GM21717 (cell line): Measurements from ENCODE around the gene GAP43.

ENCODE experiments used
- ATAC-seq: cut with Tn5 transposase; IDR thresholded peaks from one replicate; pipeline ENCODE4 v1.9.1; 2021; ENCODE audit warnings: mild to moderate bottlenecking, moderate library complexity; ENCODE audit not compliant: unreplicated experiment

GAP43 gene

DNA sequence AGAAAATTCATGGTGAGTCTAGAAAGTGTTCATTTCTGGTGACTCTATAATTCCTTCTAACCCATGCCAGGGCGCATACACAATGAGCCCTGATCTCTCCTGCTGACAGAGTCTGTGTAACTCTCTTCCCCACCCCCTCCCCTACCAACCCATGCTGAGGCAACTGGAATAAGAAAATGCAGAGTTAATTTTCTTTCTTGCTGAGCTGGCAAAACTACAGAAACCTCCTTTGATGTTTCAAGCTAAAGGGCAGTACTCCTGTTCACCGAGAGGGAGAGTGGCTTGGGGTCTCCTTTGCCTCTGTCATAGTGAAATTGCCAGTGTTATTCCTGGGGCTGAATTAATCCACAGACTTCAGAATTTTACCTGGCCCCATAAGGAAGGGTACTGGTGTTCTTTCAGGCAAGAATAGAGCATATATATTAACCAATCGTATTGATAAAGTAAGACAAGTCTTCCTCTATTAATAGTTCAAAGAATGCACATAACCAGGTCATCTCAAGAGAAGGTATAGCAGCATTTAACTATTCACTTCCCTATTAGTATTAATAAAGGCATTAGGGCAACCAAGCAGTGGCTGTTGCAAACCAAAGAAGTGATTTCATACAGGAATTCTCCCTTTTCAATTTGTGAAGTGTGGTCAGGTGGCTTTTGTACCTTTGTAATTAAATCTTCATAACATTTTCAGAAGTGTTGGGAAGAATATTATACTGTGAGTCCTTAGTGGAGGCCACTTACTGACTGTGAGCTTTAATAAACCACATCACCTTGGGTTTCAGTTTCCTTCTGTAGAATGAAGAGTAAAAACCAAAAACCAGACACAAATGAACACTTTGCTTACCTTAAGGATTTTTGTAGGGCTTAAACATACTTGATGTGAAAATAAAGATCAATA, 4.1 kb downstream of the GAP43 start:
- ATAC-seq, result peak; percentile 87

DNA sequence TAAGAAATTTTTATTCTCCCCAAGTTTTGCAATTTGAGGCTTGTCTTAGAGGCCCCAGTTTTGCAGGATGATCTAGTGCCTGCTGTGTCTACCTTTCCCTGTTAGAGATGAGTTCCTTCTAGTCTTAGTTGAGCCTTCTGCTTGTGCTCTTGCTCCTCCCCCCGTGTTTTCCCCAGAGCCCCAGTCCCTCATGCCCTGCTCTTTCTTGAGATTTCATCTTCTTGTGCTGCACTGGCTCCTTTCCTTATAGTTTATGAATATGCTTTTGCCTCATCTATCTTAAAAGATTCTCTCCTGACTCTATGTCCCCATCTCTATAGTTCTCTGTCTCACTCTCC, 4.7 kb downstream of the GAP43 start:
- ATAC-seq, result peak; percentile 52

DNA sequence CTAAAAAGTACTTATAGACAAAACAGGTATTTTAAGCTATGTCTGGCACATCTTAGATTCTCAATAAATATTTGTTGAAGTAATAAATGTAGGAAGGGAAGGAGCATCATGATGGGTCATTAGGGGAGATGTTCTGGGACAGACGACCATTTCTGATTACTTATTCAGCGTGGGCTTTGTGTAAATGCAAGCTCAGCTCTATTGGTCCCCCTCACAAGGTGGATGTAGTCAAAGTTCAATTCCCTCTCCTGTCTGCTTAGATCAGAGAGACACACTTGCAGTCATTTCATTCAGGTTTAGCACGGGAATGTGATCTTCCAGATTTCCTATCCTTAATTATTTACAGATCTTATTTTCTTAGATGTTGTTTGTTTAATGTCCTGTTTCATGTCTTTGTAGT, 7.5 kb downstream of the GAP43 start:
- no peak for ATAC-seq

DNA sequence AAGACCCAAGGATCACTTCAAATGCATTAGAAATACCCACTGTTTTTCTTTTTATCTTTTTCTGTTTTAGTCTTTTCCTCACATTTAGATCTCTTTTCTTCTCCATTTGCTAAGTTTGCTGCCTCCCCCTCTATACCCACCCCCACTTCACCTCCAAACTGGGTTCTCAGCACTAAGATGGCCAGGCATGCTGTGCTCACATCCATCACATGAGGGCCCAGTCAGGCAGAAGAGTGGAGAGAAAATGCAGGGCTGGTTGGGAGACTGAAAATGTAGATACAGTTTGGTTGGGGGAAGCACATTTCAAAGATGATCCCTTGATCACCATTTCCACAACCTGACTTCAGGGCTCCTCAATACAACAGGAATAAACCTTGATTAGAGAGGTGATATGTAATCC, 8.7 kb downstream of the GAP43 start:
- no peak for ATAC-seq

DNA sequence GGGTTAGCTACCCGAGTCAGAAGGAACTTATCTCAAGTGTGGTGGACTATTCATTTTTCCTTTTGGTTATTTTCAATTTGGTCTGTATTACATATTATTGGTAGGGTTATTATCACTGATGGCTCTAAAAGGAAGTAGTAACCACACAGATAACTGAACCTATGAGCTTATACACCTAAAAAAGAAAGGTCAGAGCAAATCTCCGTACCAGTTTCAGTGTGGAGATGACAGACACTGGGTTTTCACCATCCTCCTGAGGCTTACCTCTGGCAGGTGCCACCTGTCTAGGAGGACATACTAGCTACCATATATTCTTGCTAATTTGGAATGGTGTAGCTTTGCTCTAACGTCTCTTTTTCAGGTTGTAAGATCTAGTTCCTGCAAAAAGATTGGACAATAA, 10.2 kb downstream of the GAP43 start:
- ATAC-seq, result peak; percentile 63

DNA sequence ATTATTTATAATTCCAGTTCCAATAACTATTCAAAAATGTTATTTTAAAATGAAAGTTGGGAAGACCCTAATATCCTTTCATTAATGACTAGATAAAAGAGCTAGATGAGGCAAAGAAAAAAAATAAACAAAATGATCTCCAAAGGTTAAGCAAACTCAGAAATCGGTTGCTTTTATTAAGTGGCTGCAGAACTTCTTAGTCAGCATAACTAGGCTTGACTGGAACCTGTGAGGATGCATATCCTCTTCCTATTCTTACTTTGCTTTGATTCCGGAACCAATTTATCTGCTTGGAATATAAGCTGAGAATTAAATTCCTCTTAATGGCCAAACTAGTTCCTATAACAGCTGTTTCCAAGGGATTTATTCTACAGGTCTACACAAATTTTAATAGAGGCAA, 10.7 kb downstream of the GAP43 start:
- no peak for ATAC-seq

DNA sequence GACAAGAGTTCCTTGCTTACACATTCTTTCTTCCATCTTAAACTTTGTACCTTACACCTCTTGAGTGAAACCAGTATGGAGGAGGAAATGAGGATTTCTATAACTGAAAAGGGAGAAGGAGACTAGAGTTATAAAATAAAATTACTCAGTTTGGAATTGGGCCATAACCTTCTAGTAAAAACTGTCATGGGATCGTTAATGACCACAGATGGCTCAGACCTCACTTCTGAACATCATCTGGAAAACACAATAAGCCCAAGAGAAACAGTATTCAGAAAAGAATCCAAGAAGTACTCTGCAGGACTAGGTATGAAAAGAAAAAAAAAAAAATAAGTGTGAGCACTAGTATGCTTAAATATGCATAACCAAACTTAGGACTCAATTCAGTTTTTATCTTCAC, 12.1 kb downstream of the GAP43 start:
- ATAC-seq, result no peak

DNA sequence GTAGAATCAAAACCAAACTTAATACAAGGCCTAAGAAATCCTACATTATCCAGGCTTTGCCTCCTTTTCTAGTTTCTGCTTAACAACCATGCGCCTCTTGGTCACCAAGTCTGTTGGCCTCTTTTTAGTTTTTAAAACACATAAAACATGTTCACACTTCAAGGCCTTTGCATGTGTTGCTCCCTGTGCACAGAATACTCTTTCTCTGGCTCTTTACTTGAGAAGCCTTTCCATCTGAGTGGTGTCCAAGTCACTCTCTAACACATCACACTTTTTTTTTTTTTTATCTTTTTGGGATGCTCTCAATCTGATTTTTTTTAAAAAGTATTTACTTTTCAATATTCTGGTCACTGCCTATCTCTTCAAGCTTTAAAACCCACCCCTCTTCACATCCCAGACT, 14.9 kb downstream of the GAP43 start:
- no peak for ATAC-seq

DNA sequence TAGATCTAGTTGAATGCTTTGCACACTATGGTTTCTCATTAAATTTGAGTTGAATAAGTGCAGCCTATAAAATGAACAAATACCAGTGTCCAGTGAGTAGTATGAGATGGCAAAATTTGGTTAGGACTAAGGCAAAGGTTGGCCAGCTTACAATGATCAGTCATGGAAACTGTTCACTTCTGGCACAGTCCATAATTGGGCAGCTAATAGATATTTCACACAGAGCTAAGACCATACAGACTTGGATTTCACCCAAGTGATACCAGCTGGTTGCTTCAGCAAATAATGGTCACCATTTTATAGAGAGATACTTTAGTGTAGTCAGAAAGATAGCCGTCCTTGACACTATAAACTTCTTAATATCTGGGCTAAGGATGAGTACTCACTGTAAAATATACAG, 15.7 kb downstream of the GAP43 start:
- ATAC-seq, result no peak

DNA sequence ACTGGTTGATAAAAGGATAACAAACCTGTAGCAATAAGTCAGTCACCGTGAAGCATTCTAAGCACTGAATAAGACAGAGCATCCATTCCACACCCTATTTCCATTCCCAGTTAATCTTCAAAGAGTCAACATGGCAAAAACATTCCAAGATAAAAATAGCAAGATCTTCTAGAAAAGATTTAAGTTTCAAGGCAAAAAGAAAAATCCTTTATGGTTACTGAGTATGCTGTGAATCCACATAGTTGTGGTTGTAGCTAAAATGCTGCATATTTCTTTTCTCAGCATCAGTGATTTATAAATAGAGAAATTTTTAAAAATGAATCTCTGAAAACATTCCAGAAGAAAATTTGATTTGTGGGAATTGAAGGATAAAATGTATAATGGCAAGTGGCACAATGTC, 21.1 kb downstream of the GAP43 start:
- ATAC-seq, result no peak

DNA sequence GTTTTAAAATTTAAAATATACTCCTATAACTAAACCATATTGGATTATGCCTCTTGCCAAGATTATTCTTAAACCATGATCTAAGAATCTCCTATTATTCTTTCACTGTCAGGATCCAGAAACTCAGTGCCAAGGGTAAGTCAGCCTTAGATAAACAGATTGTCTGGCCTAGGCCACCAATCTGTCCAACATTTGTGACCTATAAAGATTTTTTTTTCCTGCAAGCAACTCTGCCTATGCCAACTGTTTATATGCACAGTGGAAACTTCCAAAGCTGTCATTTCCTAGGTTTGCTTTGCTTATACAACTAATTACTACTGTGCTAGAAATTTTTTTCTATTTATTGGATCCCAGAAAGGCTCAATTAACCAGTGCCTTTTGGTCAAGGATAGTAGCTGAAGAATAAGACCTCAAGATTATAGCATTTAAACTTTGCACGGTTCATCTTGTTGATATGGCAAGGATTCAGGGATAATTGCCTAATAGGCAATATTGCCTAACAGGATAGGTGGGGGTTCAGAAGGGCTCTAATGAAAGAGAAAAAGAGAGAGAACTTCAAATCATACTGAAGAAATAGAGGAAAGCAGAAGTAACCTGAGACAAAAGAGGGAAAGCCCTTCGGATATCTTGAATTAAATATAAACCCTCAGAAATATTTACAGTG, 22.8 kb downstream of the GAP43 start:
- ATAC-seq, result no peak

DNA sequence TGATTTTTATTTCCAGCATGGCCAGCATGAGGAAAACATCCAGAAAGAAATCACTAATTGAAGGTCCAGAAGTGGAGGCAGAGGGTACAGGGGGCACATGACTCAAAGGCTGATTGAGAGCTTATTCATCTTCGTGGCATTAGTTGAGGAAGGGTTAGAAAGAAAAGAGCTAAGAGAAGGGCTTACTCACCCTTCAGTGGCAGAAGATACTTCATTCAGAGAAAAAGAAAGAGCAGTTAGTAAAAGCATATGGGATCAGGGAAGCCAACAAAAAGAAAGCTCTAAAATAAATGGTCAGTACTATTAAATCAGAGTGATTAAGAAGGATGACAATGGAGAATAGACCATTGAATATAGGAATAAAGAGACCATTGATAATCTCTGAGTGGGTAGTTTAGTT, 25.2 kb downstream of the GAP43 start:
- no peak for ATAC-seq

DNA sequence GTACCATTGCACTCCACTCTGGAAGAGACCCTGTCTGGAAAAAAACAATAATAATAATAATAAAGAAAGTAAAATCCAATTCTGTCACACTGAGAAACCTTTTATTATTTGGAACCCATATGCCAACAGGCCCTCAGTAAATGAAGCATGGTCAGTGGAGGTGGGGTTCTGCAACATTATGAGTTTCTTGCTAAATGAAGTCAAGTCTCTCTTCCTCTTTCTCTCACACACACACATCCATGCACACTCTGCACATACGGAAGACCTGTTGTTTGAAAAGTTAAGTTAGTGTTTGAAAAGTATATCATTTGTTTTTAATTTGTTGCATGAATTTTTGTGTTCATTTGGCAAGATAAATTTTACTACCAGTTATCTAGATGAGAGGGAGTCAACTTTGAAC, 27.8 kb downstream of the GAP43 start:
- peak; percentile 73 for ATAC-seq

DNA sequence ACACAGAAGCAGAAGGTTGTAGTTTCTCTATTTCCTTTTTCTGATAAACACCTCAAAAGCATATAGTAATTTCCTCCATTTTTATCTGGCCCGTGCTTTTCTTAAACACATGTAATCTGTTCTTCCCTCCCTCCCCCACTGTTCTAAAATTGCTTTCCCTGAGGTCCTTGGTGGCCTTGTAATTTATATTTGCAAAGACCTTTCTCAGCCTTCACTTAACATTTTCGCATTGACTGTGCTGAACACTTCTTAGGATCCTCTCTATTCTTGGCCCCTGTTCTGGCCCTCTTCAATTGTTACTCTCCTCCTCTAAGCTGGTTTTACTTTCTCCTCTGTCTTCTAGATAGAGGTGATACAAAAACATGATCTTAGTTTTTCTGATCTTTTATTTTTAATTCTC, 28.3 kb downstream of the GAP43 start:
- ATAC-seq, result no peak

DNA sequence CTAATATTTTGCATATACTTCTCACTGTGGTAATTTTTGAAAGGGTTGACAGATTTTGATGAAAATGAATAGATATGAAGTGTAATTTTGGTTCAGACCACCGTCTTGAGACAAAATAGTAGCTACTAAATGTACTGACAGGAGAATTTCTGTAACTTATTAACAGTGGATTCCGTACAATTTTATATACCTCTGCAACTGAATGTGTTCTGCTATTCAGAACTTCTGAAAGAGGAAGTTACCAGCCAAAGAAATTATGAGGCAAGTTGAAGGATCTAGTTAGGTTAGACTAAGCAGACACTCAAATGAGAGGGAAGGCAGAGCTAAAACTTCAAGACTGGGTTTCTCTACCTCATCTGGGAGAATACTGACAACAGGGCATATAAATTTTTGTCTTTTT, 29.4 kb downstream of the GAP43 start:
- peak; percentile 53 for ATAC-seq

DNA sequence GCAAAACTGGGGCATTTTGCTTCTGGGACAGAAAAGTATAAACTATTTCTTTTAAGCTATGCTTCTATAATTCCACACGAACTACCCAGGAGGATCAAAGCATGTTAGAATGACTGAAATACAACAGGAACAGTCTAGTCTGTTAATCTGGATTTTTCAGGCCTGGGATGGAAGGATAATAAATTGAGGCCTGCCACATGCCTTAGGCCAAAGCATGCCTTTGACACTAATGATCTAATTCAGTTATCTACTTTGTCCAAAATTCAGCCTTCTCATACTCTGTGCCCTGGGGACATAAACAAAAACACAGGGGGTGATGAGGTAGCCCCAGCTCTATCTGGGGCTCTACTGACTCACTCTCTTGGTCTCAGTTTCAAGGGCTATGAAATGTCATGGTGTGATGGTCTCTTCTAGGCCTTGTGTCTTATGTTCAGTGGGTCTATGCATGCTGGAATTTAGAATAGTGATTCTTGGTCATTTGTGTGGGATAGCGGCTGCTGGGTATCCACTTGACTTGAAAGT, 32.5 kb downstream of the GAP43 start:
- ATAC-seq, result no peak

DNA sequence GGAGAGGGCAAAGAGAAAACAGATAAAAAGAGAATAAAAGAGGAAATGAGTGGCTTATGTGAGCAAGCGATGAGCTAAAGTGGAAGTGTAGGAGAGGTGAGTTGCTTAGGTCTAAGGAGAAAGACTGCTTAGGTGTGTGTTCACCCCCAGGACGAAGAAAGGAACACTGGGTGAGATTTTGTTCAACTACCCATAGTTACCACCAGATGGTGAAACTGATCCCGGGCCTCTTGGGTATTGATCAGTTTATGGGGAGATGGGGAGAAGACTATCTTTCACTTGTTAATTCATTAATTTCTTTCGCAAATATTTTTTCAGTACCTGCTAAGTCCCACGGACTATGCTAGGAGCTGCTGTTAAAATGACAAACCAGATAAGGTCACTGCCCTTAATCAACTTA, 33.9 kb downstream of the GAP43 start:
- ATAC-seq, result no peak

DNA sequence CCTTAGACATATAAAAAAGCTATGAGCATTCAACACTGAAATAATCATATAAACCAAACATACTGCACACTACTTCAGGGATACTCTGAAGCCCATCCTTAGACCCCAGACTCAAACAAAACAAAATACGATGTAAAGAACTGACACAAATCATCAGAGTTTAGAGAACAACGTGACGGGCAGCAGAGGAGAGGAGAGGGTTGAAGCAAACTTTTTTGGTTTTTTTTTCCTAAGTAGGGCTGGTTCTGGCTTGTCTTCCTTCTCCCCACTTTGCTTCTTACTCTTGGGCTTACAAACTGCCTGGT, 34.7 kb downstream of the GAP43 start:
- no peak for ATAC-seq

DNA sequence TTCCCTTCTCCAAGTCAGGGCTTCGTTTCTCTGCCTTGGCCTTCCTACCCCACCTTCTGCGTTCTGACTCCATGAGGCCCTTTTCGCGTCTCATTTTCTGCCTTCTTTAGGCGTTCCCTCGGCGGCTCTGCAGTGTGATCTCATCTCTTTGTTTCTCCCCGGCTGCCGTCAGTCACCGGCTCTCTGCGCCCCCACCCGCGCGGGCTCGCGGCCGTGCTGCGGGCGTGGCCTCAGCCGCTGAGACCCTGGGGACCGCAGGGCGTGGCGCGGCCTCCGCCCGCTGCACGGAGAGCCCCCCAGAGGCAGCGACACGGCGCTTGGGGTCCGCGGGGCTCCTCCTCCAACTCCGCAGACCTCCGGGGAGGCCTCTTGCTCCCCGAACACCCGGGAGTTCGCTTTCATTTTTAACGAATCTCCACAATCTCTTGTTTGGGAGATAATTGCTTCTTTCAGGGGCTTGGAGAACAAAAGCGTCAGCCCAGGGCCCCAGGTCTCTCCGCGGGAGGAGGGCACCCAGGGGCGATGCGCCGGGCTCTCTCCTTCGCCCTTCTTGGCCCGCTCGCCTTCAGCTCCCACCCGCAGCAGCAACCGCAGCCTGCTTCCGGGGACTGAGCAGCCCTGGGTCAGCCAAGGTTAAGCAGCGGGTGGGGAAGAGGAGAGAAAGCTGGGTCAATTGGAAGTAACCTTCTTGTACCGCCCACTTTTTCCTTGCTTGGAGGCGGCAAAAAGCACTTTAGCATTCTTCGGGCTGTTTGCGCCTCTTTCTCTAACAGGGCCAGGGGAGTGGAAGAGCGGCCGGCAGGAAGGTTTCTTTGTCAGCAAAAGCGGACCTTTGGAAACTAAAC, 35.2 kb downstream of the GAP43 start:
- ATAC-seq, result peak; percentile 89

DNA sequence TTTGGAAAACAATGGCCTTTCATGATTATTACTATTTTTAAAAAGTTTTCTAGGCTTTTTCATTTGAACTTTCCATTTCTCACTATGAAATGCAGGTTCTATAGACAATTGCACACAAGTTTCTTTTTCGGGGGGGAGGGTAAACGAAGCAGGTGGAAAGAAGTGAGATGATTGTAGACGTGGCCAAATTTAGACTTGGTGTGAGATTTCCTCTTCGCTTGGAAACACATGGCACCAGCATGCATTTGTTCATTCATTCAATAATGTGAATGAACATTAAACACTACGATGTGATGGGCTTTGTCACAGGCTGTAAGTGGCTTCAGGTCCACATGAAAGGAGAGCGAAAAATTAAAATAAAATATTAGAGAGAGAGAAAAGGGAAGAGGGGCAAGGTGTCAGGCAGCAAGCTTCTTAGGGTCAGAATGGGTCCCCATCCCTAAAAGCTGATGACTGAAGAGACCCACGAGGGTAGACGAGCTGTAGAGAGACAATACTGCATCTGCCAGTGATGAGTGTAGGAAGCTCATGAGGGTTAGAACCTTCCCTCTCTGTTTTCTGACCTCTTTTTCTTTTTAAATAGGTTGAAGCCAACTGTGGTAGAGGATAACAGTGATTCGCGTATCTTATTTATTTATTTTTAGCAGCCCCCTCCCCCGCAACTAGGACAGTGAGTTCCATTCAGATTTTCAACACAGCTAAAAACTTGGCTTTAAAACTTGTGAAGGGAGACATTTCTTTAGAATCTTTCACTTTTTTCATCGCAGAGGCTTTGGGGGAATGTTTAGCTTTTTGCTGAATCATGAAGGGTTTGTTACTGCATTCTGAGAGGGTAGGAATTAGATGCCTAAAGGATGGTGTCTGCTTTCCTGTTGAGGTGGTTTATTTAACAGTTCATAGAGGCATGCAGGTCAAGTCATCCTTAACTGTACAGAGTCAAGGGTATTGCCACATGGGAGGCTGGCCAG, 36.2 kb downstream of the GAP43 start:
- peak; percentile 16 for ATAC-seq
